CD14-positive monocyte (primary cell): ENCODE data around the gene MMRN1. TPM values are rescaled to one million over a fixed set of nuclear protein-coding genes. Genes with fewer than 3 reads are reported as not detected.
A peak's percentile ranks its signal among the peaks of the same experiment; 100 is the strongest.

ENCODE experiments used
- DNase-seq, 3 donors: peaks; one replicate each; pipeline ENCODE4 v3.0.0-alpha.2; 2011 to 2022
- H2AFZ ChIP-seq: 2 replicates; pipeline ENCODE4 v1.6.0; 2012; ENCODE audit warnings: mild to moderate bottlenecking, low read depth, low read length, inconsistent platforms; ENCODE audit not compliant: insufficient read depth, poor library complexity, severe bottlenecking
- H3K27ac ChIP-seq, 2 donors: 1 replicate in 1 of 2; 2 replicates in 1 of 2; pipeline ENCODE4 v1.5.1; 2012 to 2013; ENCODE audit warnings: low read length in 2 of 2, control low read depth in 1 of 2, inconsistent platforms in 1 of 2, low read depth in 1 of 2, mild to moderate bottlenecking in 1 of 2
- H3K27me3 ChIP-seq, 2 donors: one replicate each; pipeline versions ENCODE4 v1.6.0 to v1.6.1; 2011 to 2013; ENCODE audit warnings: low read length in 2 of 2; ENCODE audit not compliant: control insufficient read depth in 2 of 2, insufficient read depth in 2 of 2
- H3K36me3 ChIP-seq, 2 donors: replicated peaks in 1 of 2; 1 replicate in 1 of 2; 2 replicates in 1 of 2; pipeline versions ENCODE4 v1.5.1 to v1.6.1; 2012 to 2013; ENCODE audit warnings: low read length in 2 of 2, control low read depth in 1 of 2, inconsistent platforms in 1 of 2, mild to moderate bottlenecking in 1 of 2; ENCODE audit not compliant: insufficient read depth in 2 of 2, control insufficient read depth in 1 of 2
- H3K4me1 ChIP-seq, 2 donors: 1 replicate in 1 of 2; 2 replicates in 1 of 2; pipeline versions ENCODE4 v1.5.1 to v1.6.1; 2012 to 2013; ENCODE audit warnings: low read length in 2 of 2, control low read depth in 1 of 2, inconsistent platforms in 1 of 2, mild to moderate bottlenecking in 1 of 2, moderate library complexity in 1 of 2; ENCODE audit not compliant: insufficient read depth in 2 of 2, control insufficient read depth in 1 of 2
- H3K4me2 ChIP-seq: replicated peaks from 2 replicates; pipeline ENCODE3; 2012; ENCODE audit warnings: low read length, moderate library complexity, mild to moderate bottlenecking; ENCODE audit not compliant: poor library complexity, severe bottlenecking; ENCODE audit errors: extremely low read depth
- H3K4me3 ChIP-seq, 3 experiments: fragments of 200-600 bp in 1 of 3; sonication (generic) in 1 of 3; replicated peaks in 1 of 3; 1 replicate in 2 of 3; 2 replicates in 1 of 3; pipeline ENCODE4 v1.5.1; 2011 to 2013; ENCODE audit warnings: low read length in 3 of 3, mild to moderate bottlenecking in 3 of 3, control low read depth in 2 of 3, low read depth in 2 of 3, inconsistent platforms in 1 of 3, moderate library complexity in 1 of 3
- H3K79me2 ChIP-seq: 2 replicates; pipeline ENCODE4 v1.6.0; 2012; ENCODE audit warnings: mild to moderate bottlenecking, control low read depth, inconsistent platforms, low read length, moderate library complexity; ENCODE audit not compliant: insufficient read depth
- H3K9ac ChIP-seq: 2 replicates; pipeline ENCODE4 v1.6.0; 2017; ENCODE audit warnings: low read length, mild to moderate bottlenecking; ENCODE audit not compliant: insufficient read depth, poor library complexity, severe bottlenecking
- H3K9me3 ChIP-seq, 2 donors: replicated peaks in 1 of 2; 1 replicate in 1 of 2; 2 replicates in 1 of 2; pipeline versions ENCODE4 v1.5.1 to v1.6.1; 2012 to 2013; ENCODE audit warnings: low read length in 2 of 2, control low read depth in 1 of 2; ENCODE audit not compliant: control insufficient read depth in 1 of 2, insufficient read depth in 1 of 2
- H4K20me1 ChIP-seq: 2 replicates; pipeline ENCODE4 v1.6.0; 2012; ENCODE audit warnings: mild to moderate bottlenecking, low read length, control low read depth, moderate library complexity; ENCODE audit not compliant: insufficient read depth
- H3K27ac Mint-ChIP-seq, 7 donors: one replicate each; pipeline ENCODE4 v1.8.0; 2020; ENCODE audit warnings: mild to moderate bottlenecking in 7 of 7, mixed read lengths in 7 of 7, moderate library complexity in 6 of 7, inconsistent platforms in 2 of 7
- H3K27me3 Mint-ChIP-seq, 3 donors: one replicate each; pipeline ENCODE4 v1.8.0; 2021 to 2022; ENCODE audit warnings: low read depth in 3 of 3, mild to moderate bottlenecking in 3 of 3, mixed read lengths in 3 of 3, moderate library complexity in 3 of 3, inconsistent platforms in 1 of 3
- H3K36me3 Mint-ChIP-seq, 2 donors: one replicate each; pipeline ENCODE4 v1.8.0; 2020; ENCODE audit warnings: mixed read lengths in 2 of 2, inconsistent platforms in 1 of 2, mild to moderate bottlenecking in 1 of 2
- H3K4me1 Mint-ChIP-seq: one replicate; pipeline ENCODE4 v1.8.0; 2020; ENCODE audit warnings: mild to moderate bottlenecking, mixed read lengths
- H3K4me3 Mint-ChIP-seq, 2 donors: one replicate each; pipeline ENCODE4 v1.8.0; 2020; ENCODE audit warnings: mild to moderate bottlenecking in 2 of 2, mixed read lengths in 2 of 2, moderate library complexity in 1 of 2
- H3K9me3 Mint-ChIP-seq, 7 donors: one replicate each; pipeline ENCODE4 v1.8.0; 2020 to 2022; ENCODE audit warnings: mixed read lengths in 7 of 7, mild to moderate bottlenecking in 6 of 7, moderate library complexity in 6 of 7, inconsistent platforms in 2 of 7
- CTCF ChIP-seq: fragments of 200-600 bp; IDR thresholded peaks from one replicate; pipeline ENCODE4 v1.8.0; 2022; ENCODE audit warnings: antibody characterized with exemption, mild to moderate bottlenecking
- WGBS: methylation state at CpG from one replicate; pipeline ENCODE4 v1.1.5; 2013; ENCODE audit warnings: missing lambda C conversion rate; ENCODE audit not compliant: insufficient coverage; 5-methylcytosine and 5-hydroxymethylcytosine counted together
- intact Hi-C, 2 donors: fragments of 100-400 bp; cut with micrococcal nuclease; formaldehyde crosslinking; loops; one replicate each; pipeline versions ENCODE4 v1.15.0 to v1.15.1; 2023
- polyA plus RNA-seq, 3 donors: library from polyadenylated mRNA; depleted of rRNA in 1 of 3; unstranded in 2 of 3; stranded (reverse) in 1 of 3; fragments of 300-500 nt in 2 of 3; fragments of >200 nt in 1 of 3; fragmentation: Illumina TruSeq in 2 of 3; gene quantifications; 1 replicate in 2 of 3; 2 replicates in 1 of 3; pipeline ENCODE4 v1.2.3, GENCODE V29; 2012 to 2021

MMRN1 gene
- polyA plus RNA-seq, 3 donors, result 0.07 TPM; not detected in 2

GRCh38 chr4:89879215-89879614 is 15.4 kb upstream of the MMRN1 start:
- Histone ChIP-seq H3K9ac (no peak overlapping the region), H4K20me1 (no peaks in the 10 kb centered on the region), H3K27ac (no peak overlapping the region), H3K4me3 (no peak overlapping the region), H3K36me3 (no peaks in the 10 kb centered on the region), H3K4me1 (no peaks in the 10 kb centered on the region), H3K4me2 (no peak overlapping the region), H3K79me2 (no peaks in the 10 kb centered on the region), H2AFZ (no peak overlapping the region), H3K27me3 (no peaks in the 10 kb centered on the region), H3K9me3 (no peaks in the 10 kb centered on the region)
- 97% methylated on average over 3 of the region's 4 CpGs for WGBS
- Mint-ChIP-seq H3K4me3 (no peak overlapping the region), H3K36me3 (no peaks in the 10 kb centered on the region), H3K27me3 (no peaks in the 10 kb centered on the region), H3K9me3 (no peaks in the 10 kb centered on the region), H3K4me1 (peaks cover 4% of the 10 kb centered on the region), H3K27ac (no peak overlapping the region)
- intact Hi-C loops, result no loop called here
- no peak for DNase-seq
- TF ChIP-seq CTCF, result no peak

GRCh38 chr4:89889289-89889688 is 5.4 kb upstream of the MMRN1 start:
- peaks cover 7 to 11% of the 10 kb centered on the region in 2 donors for H3K4me1 ChIP-seq
- no peak for TF ChIP-seq CTCF
- H3K4me1 Mint-ChIP-seq, result peaks cover 9% of the 10 kb centered on the region
- no peaks in the 10 kb centered on the region for H3K36me3 ChIP-seq
- peak overlapping the region in 1 of 2 donors; percentile 19 for H3K4me3 Mint-ChIP-seq
- no peaks in the 10 kb centered on the region for H3K79me2 ChIP-seq
- H3K9ac ChIP-seq, result no peak overlapping the region
- peak overlapping the region in 1 of 7 donors; percentile 59 for H3K27ac Mint-ChIP-seq
- H3K36me3 Mint-ChIP-seq, result no peaks in the 10 kb centered on the region
- 3% methylated on average over 5 of the region's 9 CpGs for WGBS
- intact Hi-C loops, result no loop called here
- H3K27ac ChIP-seq, result no peak overlapping the region
- H3K9me3 Mint-ChIP-seq, result peaks cover 0 to 5% (median 0%) of the 10 kb centered on the region in 7 donors
- no peaks in the 10 kb centered on the region for H4K20me1 ChIP-seq
- peaks cover 0 to 3% (median 2%) of the 10 kb centered on the region in 3 donors for H3K27me3 Mint-ChIP-seq
- H3K4me2 ChIP-seq, result peak overlapping the region; percentile 10
- peak; percentile 10 to 52 (median 26) for DNase-seq
- no peaks in the 10 kb centered on the region for H3K9me3 ChIP-seq
- no peak overlapping the region for H3K4me3 ChIP-seq
- no peaks in the 10 kb centered on the region for H3K27me3 ChIP-seq
- H2AFZ ChIP-seq, result no peak overlapping the region
